MM.1S (cell line): ENCODE data around the gene TSPAN10.

ENCODE experiments used
- DNase-seq: peaks from one replicate; pipeline ENCODE4 v3.0.0-alpha.2; 2015
- H2AFZ ChIP-seq: fragments of 300-600 bp; sonication (generic); 2 replicates; pipeline ENCODE4 v1.6.0; 2016; ENCODE audit warnings: antibody characterized with exemption, low read length
- H3F3A ChIP-seq: fragments of 300-600 bp; sonication (generic); 2 replicates; pipeline ENCODE4 v1.6.1; 2016; ENCODE audit warnings: mild to moderate bottlenecking, antibody characterized with exemption, low read length, moderate library complexity, mixed read lengths; ENCODE audit not compliant: insufficient read depth
- H3K27ac ChIP-seq: fragments of 300-600 bp; sonication (generic); 2 replicates; pipeline ENCODE4 v1.5.1; 2016; ENCODE audit warnings: mild to moderate bottlenecking, low read length
- H3K27me3 ChIP-seq: fragments of 300-600 bp; sonication (generic); replicated peaks from 2 replicates; pipeline ENCODE4 v1.6.0; 2016; ENCODE audit warnings: low read length; ENCODE audit not compliant: insufficient read depth
- H3K36me3 ChIP-seq: fragments of 300-600 bp; sonication (generic); replicated peaks from 2 replicates; pipeline ENCODE4 v1.6.1; 2016; ENCODE audit warnings: mild to moderate bottlenecking, low read length, mixed read lengths; ENCODE audit not compliant: insufficient read depth
- H3K4me1 ChIP-seq: fragments of 300-600 bp; sonication (generic); 2 replicates; pipeline ENCODE4 v1.6.1; 2016; ENCODE audit warnings: low read length, mixed read lengths
- H3K4me2 ChIP-seq: fragments of 300-600 bp; sonication (generic); 2 replicates; pipeline ENCODE4 v1.6.0; 2016; ENCODE audit warnings: low read depth, low read length
- H3K4me3 ChIP-seq: fragments of 300-600 bp; sonication (generic); 2 replicates; pipeline ENCODE4 v1.5.1; 2016; ENCODE audit warnings: low read length, mixed read lengths
- H3K79me2 ChIP-seq: fragments of 300-600 bp; sonication (generic); 2 replicates; pipeline ENCODE4 v1.6.1; 2016; ENCODE audit warnings: mixed run types, low read length, mixed read lengths
- H3K9ac ChIP-seq: fragments of 300-600 bp; sonication (generic); 2 replicates; pipeline ENCODE4 v1.6.1; 2016; ENCODE audit warnings: low read length, mixed read lengths
- H3K9me2 ChIP-seq: fragments of 300-600 bp; sonication (generic); replicated peaks from 2 replicates; pipeline ENCODE4 v1.6.1; 2016; ENCODE audit warnings: mild to moderate bottlenecking, low read length, mixed read lengths; ENCODE audit not compliant: insufficient read depth
- H3K9me3 ChIP-seq: fragments of 300-600 bp; sonication (generic); replicated peaks from 2 replicates; pipeline ENCODE4 v1.6.1; 2016; ENCODE audit warnings: mild to moderate bottlenecking, low read length, mixed read lengths; ENCODE audit not compliant: insufficient read depth
- H4K20me1 ChIP-seq: fragments of 300-600 bp; sonication (generic); 2 replicates; pipeline ENCODE4 v1.6.1; 2016; ENCODE audit warnings: mild to moderate bottlenecking, low read length, moderate library complexity, mixed read lengths; ENCODE audit not compliant: insufficient read depth
- CTCF ChIP-seq: fragments of 300-600 bp; sonication (generic); IDR thresholded peaks from 2 replicates; pipeline ENCODE4 v1.5.1; 2016; ENCODE audit warnings: antibody characterized with exemption, low read length, mixed read lengths
- EZH2 ChIP-seq: fragments of 300-600 bp; sonication (generic); optimal IDR thresholded peaks from 2 replicates; pipeline ENCODE3; 2017; ENCODE audit warnings: low read depth, mild to moderate bottlenecking, antibody characterized with exemption, low read length, mixed read lengths
- EZH2phosphoT487 ChIP-seq: fragments of 300-600 bp; sonication (generic); IDR thresholded peaks from 2 replicates; pipeline ENCODE4 v1.6.1; 2018; ENCODE audit warnings: antibody characterized with exemption, low read length

Gene TSPAN10

GRCh38 chr17:81646869-81647600, 10.0 kb downstream of the TSPAN10 start:
- DNase-seq: no peak
- no peak overlapping the region for H3K9ac ChIP-seq
- no peak overlapping the region for H3K4me2 ChIP-seq
- no peak overlapping the region for H2AFZ ChIP-seq
- peaks cover 23% of the 10 kb centered on the region for H3K27me3 ChIP-seq
- no peaks in the 10 kb centered on the region for H3F3A ChIP-seq
- H3K27ac ChIP-seq: no peak overlapping the region
- TF ChIP-seq EZH2: no peak
- TF ChIP-seq CTCF: no peak
- TF ChIP-seq EZH2phosphoT487: no peak
- no peak overlapping the region for H3K4me3 ChIP-seq
- no peaks in the 10 kb centered on the region for H3K4me1 ChIP-seq
- no peaks in the 10 kb centered on the region for H3K36me3 ChIP-seq
- H3K9me3 ChIP-seq: no peaks in the 10 kb centered on the region
- no peaks in the 10 kb centered on the region for H3K79me2 ChIP-seq
- H4K20me1 ChIP-seq: no peaks in the 10 kb centered on the region
- H3K9me2 ChIP-seq: no peaks in the 10 kb centered on the region

GRCh38 chr17:81647640-81648012, 10.6 kb downstream of the TSPAN10 start:
- Histone ChIP-seq H3K36me3 (no peaks in the 10 kb centered on the region), H3K4me1 (no peaks in the 10 kb centered on the region), H3K9me2 (no peaks in the 10 kb centered on the region), H4K20me1 (no peaks in the 10 kb centered on the region), H3F3A (no peaks in the 10 kb centered on the region), H3K27ac (no peak overlapping the region), H3K9me3 (no peaks in the 10 kb centered on the region), H2AFZ (no peak overlapping the region), H3K4me3 (no peak overlapping the region), H3K27me3 (peaks cover 23% of the 10 kb centered on the region), H3K4me2 (no peak overlapping the region), H3K79me2 (no peaks in the 10 kb centered on the region), H3K9ac (no peak overlapping the region)
- TF ChIP-seq EZH2phosphoT487: no peak
- no peak for TF ChIP-seq EZH2
- no peak for TF ChIP-seq CTCF
- DNase-seq: no peak

DNA sequence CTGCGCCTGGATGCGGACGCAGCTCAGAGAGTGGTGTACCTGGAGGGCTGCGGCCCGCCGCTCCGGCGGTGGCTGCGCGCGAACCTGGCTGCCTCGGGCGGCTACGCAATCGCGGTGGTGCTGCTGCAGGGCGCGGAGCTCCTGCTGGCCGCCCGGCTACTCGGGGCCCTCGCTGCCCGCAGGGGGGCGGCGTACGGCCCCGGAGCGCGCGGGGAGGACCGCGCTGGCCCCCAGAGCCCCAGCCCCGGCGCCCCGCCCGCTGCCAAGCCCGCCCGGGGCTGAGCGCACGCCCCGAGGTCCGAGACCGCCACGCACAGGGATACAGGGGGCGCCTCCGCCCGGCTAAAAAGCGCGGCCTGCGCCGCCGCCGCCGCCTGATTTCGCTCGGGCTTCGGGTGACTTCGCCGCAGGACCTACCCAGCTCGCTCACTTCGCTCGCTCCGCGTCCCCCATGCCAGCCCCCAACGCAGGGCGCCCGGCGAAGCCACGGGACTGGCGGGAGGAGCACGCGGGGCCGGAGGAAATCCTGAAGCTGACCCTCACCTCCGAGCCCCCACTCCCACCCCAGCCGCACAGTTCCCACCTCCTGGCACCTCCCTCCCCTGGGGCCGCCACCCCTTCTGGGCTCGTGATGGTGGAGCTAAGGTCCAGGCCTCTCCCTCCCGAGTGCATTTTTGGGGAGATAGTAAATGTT, 11.2 kb downstream of the TSPAN10 start:
- Histone ChIP-seq H3K27me3 (peaks cover 23% of the 10 kb centered on the region), H3F3A (no peaks in the 10 kb centered on the region), H3K9ac (no peak overlapping the region), H3K4me3 (no peak overlapping the region), H2AFZ (no peak overlapping the region), H3K4me2 (no peak overlapping the region), H3K79me2 (no peaks in the 10 kb centered on the region), H3K36me3 (no peaks in the 10 kb centered on the region), H3K4me1 (no peaks in the 10 kb centered on the region), H3K9me2 (no peaks in the 10 kb centered on the region), H4K20me1 (no peaks in the 10 kb centered on the region), H3K9me3 (no peaks in the 10 kb centered on the region), H3K27ac (no peak overlapping the region)
- no peak for TF ChIP-seq EZH2
- TF ChIP-seq EZH2phosphoT487: no peak
- no peak for TF ChIP-seq CTCF
- DNase-seq: no peak
